GM18505 (cell line): ENCODE results near the gene WAPL.

ENCODE experiments used
- ATAC-seq: cut with Tn5 transposase; IDR thresholded peaks from one replicate; pipeline ENCODE4 v1.9.1; 2021; ENCODE audit not compliant: unreplicated experiment
- POLR2A ChIP-seq: IDR thresholded peaks from 4 replicates; pipeline ENCODE4 v1.6.1; 2011; ENCODE audit warnings: borderline replicate concordance; ENCODE audit not compliant: insufficient read depth, insufficient read length; ENCODE audit errors: extremely low read depth

Gene WAPL

DNA sequence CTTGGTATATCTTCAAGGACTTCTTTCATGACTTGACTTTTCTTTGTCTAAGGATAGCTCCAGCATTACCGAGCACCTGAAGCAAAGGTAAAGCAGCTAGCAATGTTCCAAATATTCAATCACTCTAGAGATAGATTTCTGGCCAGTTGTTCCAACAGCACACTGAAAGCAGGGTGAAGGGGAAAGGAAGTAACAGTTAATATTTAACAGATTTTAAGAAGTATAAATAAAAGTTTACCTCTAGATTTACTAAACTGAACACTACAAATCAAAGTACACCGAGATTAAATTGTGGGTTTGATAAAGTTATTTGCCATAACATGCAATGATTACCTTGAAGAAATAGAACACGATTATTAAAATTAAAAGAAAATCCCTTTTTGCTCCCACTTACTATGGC lies 84.1 kb downstream of the WAPL start:
- no peak for TF ChIP-seq POLR2A
- ATAC-seq: no peak

- TF ChIP-seq POLR2A: no peak
- ATAC-seq: no peak
These were observed 84.6 kb downstream of the WAPL start for GRCh38 chr10:86436963-86437362.

- no peak for TF ChIP-seq POLR2A
- ATAC-seq: no peak
These were observed 86.9 kb downstream of the WAPL start for GRCh38 chr10:86434656-86435055.

DNA sequence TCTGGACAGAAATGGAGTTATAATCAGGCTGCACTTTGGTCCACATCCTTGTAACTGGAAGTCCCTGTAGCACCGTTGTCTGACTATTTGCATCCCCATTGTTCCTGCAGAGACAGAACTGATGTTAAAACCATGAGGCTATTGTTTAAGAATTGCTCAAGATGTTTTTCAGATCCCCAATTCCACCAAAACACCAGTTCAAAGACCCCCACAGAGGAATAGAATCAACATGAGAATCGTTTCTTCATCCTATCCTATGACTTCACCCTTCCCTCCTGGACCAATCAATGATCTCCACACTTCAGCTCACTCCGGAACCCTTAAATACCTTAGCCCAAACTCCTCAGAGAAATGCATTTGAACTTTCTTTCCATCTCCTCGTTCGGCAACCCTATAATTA lies 97.9 kb downstream of the WAPL start:
- no peak for TF ChIP-seq POLR2A
- no peak for ATAC-seq

- no peak for TF ChIP-seq POLR2A
- ATAC-seq: no peak
These were observed 102.5 kb downstream of the WAPL start for GRCh38 chr10:86419101-86419500.

DNA sequence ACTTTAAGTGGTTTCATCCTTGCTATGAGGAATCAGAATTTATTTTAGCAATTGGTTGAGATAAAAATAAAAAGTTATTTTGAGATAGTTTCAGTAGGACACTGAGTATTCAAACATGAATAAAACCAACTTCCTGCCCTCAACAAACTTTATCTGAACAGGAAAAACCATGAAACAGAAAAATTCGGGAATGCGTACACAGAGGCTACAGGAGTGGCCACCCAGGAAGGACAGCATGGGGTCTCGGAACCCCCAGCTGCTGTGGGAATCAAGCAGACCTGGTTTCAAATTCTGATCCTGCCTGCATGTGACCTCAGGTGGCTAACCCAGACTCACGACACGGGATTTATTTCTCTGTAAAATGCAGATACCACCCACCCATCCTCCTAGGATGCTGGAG lies 106.0 kb downstream of the WAPL start:
- TF ChIP-seq POLR2A: no peak
- ATAC-seq: no peak

DNA sequence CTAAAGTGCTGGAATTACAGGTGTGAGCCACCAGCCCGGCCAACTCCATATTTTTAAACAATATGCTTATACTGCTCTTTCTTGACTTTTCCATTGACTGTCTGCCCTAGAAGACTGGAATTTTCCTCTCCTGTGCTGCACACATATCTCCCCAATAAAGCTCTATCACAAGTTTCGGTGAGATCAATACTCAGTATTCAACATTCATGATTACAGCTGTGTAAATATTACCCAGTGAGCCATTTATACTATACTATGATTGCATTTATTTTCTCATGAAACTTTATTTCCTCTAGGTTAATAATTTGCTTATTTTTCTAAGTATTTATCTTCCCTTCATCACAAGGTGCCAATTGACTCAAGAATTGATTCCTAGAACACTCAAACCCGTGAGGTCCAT lies 106.5 kb downstream of the WAPL start:
- TF ChIP-seq POLR2A: no peak

DNA sequence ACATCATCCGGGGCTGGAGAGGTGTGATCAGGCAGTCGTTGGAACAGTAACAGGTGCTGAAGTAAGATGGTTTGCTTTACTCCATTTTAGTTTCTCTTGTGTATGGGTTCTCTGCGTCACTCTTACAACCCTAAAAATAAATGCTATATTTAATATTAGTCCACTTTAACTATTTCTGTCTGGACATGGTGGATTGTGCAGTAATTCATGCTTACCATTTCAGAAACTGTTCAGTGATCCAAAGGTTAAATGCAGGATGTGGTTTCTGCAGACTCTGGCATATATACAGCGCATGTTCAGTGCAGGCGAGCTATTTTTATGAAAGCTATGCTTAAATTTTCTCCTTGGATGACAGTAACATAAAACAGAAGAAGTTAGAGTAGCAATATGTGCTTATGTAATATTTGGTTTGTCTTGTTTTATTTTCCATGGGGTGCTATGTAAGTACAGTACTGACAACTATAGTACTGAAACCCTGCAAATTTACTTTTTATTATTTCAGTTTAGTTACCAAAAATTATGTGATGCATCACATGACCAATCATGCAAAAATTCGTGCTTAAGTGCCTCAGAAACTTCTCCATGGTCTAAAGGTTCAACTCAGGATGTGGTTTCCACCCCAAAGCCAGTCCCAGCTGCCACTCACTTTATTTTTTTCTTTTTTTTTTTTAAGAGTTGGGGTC lies 108.4 kb downstream of the WAPL start:
- peak; percentile 74 for ATAC-seq
- no peak for TF ChIP-seq POLR2A

More for the DNA sequence above, 106.5 kb downstream of the WAPL start:
- ATAC-seq: no peak

DNA sequence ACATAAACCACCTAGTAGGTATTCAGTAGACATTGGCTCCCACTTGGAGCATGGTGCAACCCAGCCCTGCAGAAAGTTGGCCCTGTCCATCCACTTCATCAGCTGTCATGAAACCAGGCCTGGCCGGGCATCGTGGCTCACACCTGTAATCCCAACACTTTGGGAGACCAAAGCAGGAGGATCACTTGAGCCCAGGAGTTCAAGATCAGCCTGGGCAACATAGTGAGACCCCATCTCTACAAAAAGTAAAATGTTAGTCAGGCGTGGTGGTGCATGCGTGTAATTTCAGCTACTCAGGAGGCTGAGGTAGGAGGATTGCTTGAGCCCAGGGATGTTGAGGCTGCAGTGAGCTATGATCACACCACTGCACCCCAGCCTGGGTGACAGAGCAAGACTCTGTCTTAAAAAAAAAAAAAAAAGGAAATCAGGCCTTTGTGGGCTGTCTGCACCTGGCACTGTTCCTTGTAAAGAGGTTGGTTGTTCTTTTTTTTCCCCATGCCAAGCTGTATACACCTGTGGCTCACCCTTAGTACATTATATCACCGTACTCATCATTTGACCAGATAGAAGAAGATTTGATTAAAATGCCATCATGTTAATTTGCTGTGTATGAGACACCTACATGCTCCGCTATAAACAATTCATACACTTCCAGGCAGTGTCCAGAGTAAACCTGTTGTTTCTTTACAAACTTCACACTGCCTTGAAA lies 109.6 kb downstream of the WAPL start:
- TF ChIP-seq POLR2A: no peak
- no peak for ATAC-seq

DNA sequence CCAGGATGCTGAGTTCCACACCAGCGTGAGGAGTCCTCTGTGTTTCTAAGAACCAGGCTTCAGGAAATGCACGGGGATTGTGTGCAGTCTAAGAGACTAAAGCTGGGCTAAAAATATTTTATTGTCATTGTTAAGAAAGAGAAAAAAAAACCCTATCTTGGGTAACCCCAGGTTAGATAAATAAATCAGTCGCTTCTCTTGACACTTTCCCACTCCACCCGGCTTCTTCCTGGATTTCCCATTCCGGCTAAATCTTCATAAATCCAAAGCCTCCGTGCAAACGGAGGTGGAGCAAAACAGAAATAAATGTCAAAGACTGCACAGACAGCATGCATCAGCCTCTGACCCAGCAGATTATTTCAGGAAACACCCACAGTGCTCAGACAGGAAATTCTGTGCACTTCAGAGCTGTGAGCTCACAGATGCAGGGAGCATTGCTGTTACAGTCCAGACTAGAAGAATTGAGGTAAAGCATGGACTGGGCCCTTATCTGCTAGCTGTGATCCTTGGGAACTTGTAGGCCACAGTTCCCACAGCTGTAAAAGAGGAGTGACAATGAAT lies 110.2 kb downstream of the WAPL start:
- peak; percentile 34 for ATAC-seq
- peak; percentile 41 for TF ChIP-seq POLR2A

GRCh38 chr10:86410542-86411124 lies 111.0 kb downstream of the WAPL start:
- TF ChIP-seq POLR2A: no peak
- no peak for ATAC-seq

DNA sequence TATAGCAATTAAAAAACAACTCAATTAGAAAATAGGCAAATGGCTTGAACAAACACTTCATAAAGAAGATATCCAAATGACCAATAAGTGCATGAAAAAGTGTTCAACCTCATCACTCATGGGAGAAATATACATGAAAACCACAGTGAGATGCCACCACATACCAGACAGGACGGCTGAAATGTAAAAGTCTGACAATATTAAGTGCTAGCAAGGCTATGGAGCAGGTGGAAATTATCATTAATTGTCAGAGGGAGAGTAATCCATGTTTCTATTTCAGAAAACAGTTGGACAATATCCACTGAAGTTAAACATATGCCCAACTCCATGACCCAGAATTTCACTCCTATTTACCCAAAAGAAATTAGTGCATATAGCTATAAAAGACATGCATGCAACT lies 112.4 kb downstream of the WAPL start:
- TF ChIP-seq POLR2A: no peak
- no peak for ATAC-seq

DNA sequence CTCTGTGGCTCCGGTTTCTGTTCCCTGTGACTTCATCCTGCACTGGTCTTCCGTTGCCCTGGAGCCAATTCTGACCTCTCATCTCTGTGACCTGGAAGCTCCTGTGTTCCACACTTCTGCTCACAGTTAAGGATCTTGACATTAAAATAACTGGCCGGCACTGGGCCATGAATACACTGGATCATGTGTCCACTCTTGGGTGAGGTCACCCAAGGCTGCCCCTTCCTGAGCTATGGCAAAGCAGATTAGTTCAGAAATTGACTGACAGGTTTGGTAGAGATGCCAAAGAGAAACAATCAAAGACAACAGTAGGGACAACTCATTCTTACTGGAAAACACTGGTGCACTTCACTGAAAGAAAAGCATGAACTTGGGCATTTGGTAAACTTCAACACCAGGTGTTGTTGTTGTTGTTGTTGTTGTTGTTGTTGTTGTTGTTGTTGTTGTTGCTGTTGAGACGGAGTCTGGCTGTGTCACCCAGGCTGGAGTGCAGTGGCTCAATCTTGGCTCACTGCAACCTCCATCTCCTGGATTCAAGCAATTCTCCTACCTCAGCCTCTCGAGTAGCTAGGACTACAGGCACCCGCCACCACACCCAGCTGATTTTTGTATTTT lies 118.3 kb downstream of the WAPL start:
- ATAC-seq: no peak
- no peak for TF ChIP-seq POLR2A
